Activated CD8-positive, alpha-beta T cell treated with anti-CD3 and anti-CD28 coated beads for 36 hours (primary cell): ENCODE data around the gene NUMA1. TPM values are rescaled to one million over a fixed set of nuclear protein-coding genes. Genes with fewer than 3 reads are reported as not detected.

ENCODE experiments used
- ATAC-seq: fragments of 200-7000 bp; cut with Tn5 transposase; one replicate; pipeline ENCODE4 v1.10.0; 2021; ENCODE audit warnings: mild to moderate bottlenecking, moderate library complexity
- CTCF ChIA-PET: fragments of 350-600 bp; sonication (Branson Sonifier 250); formaldehyde crosslinking; loops from one replicate; lab custom pipeline; 2021; ENCODE audit warnings: antibody characterized with exemption; lab: Charles Lee
- POLR2A ChIA-PET: fragments of 350-600 bp; sonication (Branson Sonifier 250); formaldehyde crosslinking; loops from one replicate; lab custom pipeline; 2021; ENCODE audit warnings: antibody characterized with exemption; lab: Charles Lee
- DNase-seq: peaks from one replicate; pipeline ENCODE4 v3.0.0-alpha.2; 2020
- H3K27ac Mint-ChIP-seq: one replicate; pipeline ENCODE4 v1.8.0; 2021; ENCODE audit warnings: mild to moderate bottlenecking, mixed read lengths
- H3K27me3 Mint-ChIP-seq: one replicate; pipeline ENCODE4 v1.8.0; 2021; ENCODE audit warnings: mixed read lengths
- H3K36me3 Mint-ChIP-seq: one replicate; pipeline ENCODE4 v1.8.0; 2021; ENCODE audit warnings: low read depth, mixed read lengths
- H3K4me1 Mint-ChIP-seq: one replicate; pipeline ENCODE4 v1.8.0; 2021; ENCODE audit warnings: low read depth, mixed read lengths
- H3K4me3 Mint-ChIP-seq: one replicate; pipeline ENCODE4 v1.8.0; 2021; ENCODE audit warnings: mild to moderate bottlenecking, moderate library complexity, mixed read lengths
- H3K9me3 Mint-ChIP-seq: one replicate; pipeline ENCODE4 v1.8.0; 2021; ENCODE audit warnings: mixed read lengths
- CTCF ChIP-seq: fragments of 200-600 bp; IDR thresholded peaks from one replicate; pipeline ENCODE4 v1.8.0; 2022; ENCODE audit warnings: antibody characterized with exemption, mild to moderate bottlenecking
- intact Hi-C: fragments of 100-400 bp; cut with micrococcal nuclease; formaldehyde crosslinking; loops from one replicate; pipeline ENCODE4 v1.10.0; 2022
- total RNA-seq, 2 experiments: library from RNA; stranded (reverse); gene quantifications; one replicate each; pipeline ENCODE4 v1.2.3, GENCODE V29; 2021

NUMA1 gene
- total RNA-seq, 2 experiments from 2014 or later: 165 to 169 TPM

GRCh38 chr11:71990701-71991100 is 89.6 kb downstream of the NUMA1 start:
- POLR2A ChIA-PET: interaction anchor here (1.1 kb wide), 1 partner anchor 8 kb away, joined by 3 read pairs; the partner anchor contains the start of gene IL18BP
- no peak overlapping the region for H3K4me3 Mint-ChIP-seq
- CTCF ChIA-PET: interaction anchor here (1.0 to 2.4 kb wide), 3 partner anchors 13 to 154 kb away, joined by 3 to 12 read pairs (median 3); no protein-coding TSS in a partner anchor
- intact Hi-C loops: no loop called here
- no peaks in the 10 kb centered on the region for H3K9me3 Mint-ChIP-seq
- ATAC-seq: no peak
- H3K27me3 Mint-ChIP-seq: no peaks in the 10 kb centered on the region
- peaks cover 5% of the 10 kb centered on the region for H3K36me3 Mint-ChIP-seq
- no peak overlapping the region for H3K27ac Mint-ChIP-seq
- TF ChIP-seq CTCF: no peak
- H3K4me1 Mint-ChIP-seq: peaks cover 8% of the 10 kb centered on the region
- DNase-seq: no peak

- H3K27ac Mint-ChIP-seq: no peak overlapping the region
- no peak for DNase-seq
- intact Hi-C loops: no loop called here
- H3K4me3 Mint-ChIP-seq: no peak overlapping the region
- H3K4me1 Mint-ChIP-seq: peaks cover 8% of the 10 kb centered on the region
- no peak for ATAC-seq
- H3K27me3 Mint-ChIP-seq: no peaks in the 10 kb centered on the region
- TF ChIP-seq CTCF: no peak
- ChIA-PET POLR2A (interaction anchor here (1.6 kb wide), 1 partner anchor 12 kb away, joined by 4 read pairs; no protein-coding TSS in a partner anchor), CTCF (interaction anchor here (2.5 to 3.9 kb wide), 2 partner anchors 11 to 156 kb away, joined by 9 to 25 read pairs; no protein-coding TSS in a partner anchor)
- no peaks in the 10 kb centered on the region for H3K9me3 Mint-ChIP-seq
- peaks cover 5% of the 10 kb centered on the region for H3K36me3 Mint-ChIP-seq
These were observed 92.3 kb downstream of the NUMA1 start for GRCh38 chr11:71988050-71988449.

GRCh38 chr11:71987521-71987920 is 92.8 kb downstream of the NUMA1 start:
- no peaks in the 10 kb centered on the region for H3K9me3 Mint-ChIP-seq
- H3K4me1 Mint-ChIP-seq: peaks cover 8% of the 10 kb centered on the region
- H3K4me3 Mint-ChIP-seq: no peak overlapping the region
- no peak for TF ChIP-seq CTCF
- ATAC-seq: no peak
- intact Hi-C loops: no loop called here
- ChIA-PET POLR2A (no interaction called here), CTCF (interaction anchor here (0.9 to 3.9 kb wide), 4 partner anchors 10 to 157 kb away, joined by 3 to 25 read pairs (median 6); no protein-coding TSS in a partner anchor)
- H3K27ac Mint-ChIP-seq: no peak overlapping the region
- no peaks in the 10 kb centered on the region for H3K27me3 Mint-ChIP-seq
- H3K36me3 Mint-ChIP-seq: peaks cover 5% of the 10 kb centered on the region
- no peak for DNase-seq

GRCh38 chr11:71986131-71986530 is 94.2 kb downstream of the NUMA1 start:
- Mint-ChIP-seq H3K4me1 (no peaks in the 10 kb centered on the region), H3K27me3 (no peaks in the 10 kb centered on the region), H3K36me3 (peaks cover 8% of the 10 kb centered on the region), H3K4me3 (no peak overlapping the region), H3K27ac (no peak overlapping the region), H3K9me3 (no peaks in the 10 kb centered on the region)
- TF ChIP-seq CTCF: no peak
- no peak for ATAC-seq
- ChIA-PET POLR2A (no interaction called here), CTCF (interaction anchor here (1.0 to 3.9 kb wide), 4 partner anchors 9 to 158 kb away, joined by 3 to 25 read pairs (median 6); no protein-coding TSS in a partner anchor)
- DNase-seq: no peak
- intact Hi-C loops: no loop called here

GRCh38 chr11:71979602-71980001 is 100.7 kb downstream of the NUMA1 start:
- ChIA-PET CTCF (interaction anchor here (1.2 to 3.1 kb wide), 5 partner anchors 19 to 164 kb away, joined by 3 to 18 read pairs (median 10); partner anchors contain the start of gene IL18BP), POLR2A (no interaction called here)
- no peak for ATAC-seq
- Mint-ChIP-seq H3K9me3 (no peaks in the 10 kb centered on the region), H3K36me3 (peaks cover 5% of the 10 kb centered on the region), H3K4me3 (no peak overlapping the region), H3K4me1 (no peaks in the 10 kb centered on the region), H3K27me3 (no peaks in the 10 kb centered on the region), H3K27ac (no peak overlapping the region)
- intact Hi-C loops: no loop called here
- TF ChIP-seq CTCF: no peak
- DNase-seq: no peak
